DMS53 treated with DMSO at 0.1 percent for 48 hours (cell line): ENCODE data around the gene PKP1.

Experiments
- DNase-seq: peaks from one replicate; lab custom pipeline; 2025; ENCODE audit not compliant: unreplicated experiment; lab: John Stamatoyannopoulos, UW

Gene PKP1

DNA sequence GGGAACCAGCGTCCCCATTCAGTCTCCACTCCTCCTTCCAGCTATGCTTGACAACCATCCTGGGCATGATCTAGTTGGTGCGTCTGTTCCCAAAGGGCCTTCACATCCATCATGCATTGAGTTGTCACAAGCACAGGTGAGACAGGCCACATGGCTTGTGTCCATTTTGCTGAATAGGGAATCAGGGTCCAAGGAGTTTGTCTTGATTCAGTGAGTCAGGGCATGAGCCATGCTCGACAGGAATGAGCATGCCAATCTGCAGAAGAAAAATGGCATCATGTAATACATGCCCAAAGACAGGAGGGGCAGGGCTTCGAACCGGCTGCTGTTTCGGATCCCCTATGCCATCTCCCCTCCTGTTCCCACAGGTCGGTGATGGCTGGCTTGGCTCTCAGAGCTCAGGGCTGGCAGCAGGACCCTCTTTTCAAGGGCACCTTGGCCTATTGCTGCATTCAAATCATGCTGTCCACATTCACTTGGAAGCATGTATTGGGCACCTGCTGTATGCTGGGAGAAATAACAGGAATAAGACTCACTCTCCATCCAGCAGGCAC, 44.5 kb downstream of the PKP1 start:
- no peak for DNase-seq

DNA sequence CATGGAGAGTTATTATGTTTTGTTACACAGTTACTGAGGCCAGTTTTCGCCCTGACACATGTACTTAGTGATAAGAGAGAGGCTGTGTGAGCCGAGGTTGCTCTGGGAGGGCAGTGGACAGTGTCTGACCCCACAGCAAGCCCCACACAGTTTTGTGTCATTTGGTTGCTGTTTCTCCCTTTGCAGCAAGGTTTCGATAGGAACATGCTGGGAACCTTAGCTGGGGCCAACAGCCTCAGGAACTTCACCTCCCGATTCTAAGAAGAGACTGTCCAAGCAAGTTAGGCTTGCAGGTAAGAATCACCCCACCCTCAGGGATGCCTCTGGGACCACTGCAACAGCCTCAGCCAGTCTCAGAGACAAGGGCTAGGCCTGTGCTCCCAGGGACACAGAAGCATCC, 45.3 kb downstream of the PKP1 start:
- no peak for DNase-seq

DNA sequence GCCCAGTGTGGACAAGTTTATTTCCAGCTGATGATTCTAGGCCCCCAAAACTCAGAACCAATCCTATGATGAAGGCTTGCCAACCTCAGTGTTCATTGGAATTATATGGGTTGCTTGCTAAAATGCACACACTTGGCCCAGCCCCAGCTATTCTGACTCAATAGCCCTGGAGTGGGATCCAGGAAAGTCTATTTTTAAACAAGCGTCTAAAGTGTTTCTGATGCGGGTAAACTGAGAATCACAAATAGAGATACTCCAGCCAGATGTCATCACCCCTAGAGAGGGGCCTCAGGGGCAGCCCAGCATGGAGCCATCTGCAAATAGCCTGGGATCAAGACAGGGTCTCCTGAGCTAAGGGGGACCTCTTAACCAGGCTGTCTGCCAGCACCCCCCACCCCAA, 46.0 kb downstream of the PKP1 start:
- DNase-seq: no peak

DNA sequence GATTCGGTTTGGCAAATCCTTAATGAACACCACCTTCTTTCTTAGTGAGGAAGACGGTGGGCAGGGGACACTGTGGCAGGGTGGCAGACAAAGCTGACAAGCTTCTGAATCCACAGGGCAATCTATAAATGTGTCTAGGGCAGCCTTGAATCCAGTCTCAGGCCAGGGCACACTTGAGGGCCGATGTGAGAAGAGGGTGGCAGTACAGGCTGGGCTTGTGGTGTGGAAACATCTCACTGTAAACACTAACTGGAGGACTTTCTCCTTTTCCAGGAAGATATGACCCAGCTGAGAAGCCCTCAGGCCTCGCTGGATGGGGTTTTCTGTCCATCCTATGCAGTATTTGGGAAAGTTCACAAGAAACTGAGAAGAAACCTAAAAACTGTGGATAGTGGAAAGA, 46.5 kb downstream of the PKP1 start:
- no peak for DNase-seq

DNA sequence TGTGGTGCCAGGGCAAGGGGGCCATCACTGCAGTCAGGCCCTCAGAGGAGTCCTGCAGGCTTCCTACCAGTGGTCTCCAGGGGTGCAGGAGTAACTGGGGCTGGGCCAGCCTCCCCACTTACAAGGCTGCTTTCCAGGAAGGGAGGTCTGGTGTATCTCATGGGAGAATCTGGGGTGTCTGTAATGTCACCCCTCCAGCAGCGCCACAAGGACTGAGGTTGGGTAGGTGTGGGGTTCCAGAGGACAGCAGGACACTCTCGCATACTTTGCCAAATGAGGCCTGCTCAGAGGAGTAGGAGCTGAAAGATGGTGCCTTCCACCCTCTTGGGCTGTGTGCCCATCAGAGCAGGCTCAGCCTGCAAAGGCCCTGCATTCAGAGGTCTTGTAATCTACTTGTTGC, 47.2 kb downstream of the PKP1 start:
- DNase-seq: no peak

DNA sequence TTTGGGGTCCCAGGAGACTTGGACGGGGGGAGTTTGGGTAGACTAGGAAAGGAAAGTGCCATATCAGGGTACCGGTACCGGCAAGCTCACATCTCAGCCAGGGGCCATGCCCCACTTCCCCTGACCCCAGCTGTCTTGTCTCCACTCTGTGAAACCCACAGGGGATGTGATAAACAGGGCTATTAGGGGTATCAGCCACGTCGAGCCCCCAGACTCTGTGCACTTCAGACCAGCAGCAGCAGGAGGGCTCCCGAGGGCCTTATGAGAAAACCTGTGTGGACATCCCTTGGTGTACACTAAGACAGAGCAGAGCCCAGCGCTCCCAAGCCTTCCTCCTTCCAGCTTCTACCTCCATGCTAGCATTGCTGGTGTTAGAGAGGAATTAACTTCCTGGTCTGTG, 47.9 kb downstream of the PKP1 start:
- no peak for DNase-seq

DNA sequence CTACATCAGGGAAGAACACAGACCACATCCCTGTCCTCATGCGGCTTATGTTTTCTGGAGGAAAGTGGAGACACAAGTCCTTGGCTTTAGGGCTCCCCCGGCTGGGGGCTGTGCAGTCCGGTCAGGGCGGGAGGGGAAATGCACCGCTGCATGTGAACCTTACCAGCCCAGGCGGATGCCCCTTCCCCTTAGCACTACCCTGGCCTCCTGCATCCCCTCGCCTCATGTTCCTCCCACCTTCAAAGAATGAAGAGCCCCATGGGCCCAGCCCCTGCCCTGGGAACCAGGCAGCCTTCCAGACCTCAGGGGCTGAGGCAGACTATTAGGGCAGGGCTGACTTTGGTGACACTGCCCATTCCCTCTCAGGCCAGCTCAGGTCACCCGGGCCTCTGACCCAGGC, 48.7 kb downstream of the PKP1 start:
- no peak for DNase-seq

DNA sequence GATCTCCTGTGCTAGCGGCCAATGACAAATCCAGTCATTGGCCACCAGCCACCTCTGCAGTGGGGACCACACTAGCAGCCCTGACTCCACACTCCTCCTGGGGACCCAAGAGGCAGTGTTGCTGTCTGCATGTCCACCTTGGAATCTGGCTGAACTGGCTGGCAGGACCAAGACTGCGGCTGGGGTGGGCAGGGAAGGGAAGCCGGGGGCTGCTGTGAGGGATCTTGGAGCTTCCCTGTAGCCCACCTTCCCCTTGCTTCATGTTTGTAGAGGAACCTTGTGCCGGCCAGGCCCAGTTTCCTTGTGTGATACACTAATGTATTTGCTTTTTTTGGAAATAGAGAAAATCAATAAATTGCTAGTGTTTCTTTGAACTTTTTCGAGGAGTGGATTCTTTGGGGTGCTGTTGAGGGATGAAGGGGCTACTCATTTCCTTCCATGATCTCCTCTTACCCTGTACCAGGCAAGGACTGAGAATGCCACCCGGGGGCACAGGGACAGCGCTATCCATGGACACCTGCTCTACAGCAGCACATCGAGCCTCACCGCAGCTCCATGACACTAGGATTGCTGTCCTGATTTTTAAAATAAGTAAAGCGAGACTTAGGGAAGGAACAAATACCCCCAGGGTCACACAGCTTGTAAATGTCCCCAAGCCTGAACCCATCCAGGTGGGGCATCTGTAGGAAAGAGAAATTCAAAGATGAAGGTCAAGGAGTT, 49.5 kb downstream of the PKP1 start:
- DNase-seq: no peak

DNA sequence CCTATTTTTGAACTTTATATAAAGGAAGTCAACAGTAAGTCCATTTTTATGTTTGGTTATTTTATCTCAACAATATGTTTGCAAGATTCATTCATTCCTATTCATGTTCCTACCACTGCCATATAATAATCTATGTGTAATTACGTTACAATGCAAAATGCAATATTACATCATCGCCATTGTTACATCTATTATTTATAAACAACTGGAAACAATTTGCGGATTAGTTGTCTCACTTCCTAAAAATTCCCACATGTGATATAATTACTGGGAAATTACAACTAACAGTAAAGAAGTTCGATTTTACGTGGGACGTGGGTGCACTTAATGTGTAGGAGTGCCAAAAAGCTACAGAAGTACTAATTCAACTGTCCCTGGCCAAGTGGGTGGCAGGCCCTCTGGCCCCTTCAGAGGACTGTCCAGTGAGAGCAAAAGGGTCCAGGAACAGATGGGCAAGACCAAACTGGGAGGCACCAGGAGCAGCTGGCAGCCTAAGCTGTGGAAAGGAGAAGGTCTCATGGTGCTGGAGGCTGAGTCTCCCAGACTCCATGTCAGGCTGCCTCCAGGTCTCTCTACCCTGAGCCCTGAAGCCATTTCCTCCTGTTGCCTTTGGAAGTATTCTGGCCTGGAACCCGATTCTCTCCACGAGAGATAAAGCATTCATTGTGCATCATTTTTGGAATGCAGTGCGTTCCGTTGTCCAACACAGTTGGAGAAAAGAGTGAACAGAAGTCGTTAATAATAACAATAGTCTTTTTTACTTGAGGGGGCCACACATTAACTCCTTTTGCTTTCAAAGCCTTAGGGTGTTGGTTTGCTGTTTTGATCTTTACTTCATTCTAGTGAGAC, 51.2 kb downstream of the PKP1 start:
- no peak for DNase-seq

DNA sequence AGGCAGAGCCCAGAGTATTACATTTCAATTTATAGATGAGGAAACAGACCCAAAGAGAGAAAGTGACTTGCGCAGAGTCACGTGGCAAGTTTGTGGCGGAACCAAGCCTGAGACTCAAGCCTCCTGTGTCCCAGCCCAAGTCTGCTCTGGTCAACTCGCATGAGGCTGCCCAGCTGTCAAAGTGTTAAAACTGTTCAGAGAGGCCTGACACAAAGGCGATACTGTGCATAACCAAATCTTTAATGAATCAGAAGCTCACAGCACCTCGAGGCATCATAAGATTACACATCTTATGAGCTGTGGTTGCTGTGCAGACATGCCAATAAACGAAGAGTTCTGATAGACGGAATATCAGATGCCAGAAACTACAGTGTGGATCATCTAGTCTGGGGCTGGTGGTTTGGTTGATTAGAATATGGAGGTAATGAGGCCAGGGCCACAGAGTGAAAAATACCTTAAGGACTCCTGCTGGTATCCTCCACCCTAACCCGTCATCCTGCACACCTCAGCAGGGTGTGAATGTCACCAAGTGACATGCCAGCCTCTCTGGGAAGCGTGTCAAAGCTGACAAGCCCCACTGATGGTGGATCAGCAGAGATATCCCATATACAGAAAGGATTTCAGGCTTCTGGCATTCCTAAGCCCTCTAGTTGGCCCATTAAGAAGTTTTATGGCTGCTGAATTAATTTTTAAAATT, 52.0 kb downstream of the PKP1 start:
- no peak for DNase-seq

DNA sequence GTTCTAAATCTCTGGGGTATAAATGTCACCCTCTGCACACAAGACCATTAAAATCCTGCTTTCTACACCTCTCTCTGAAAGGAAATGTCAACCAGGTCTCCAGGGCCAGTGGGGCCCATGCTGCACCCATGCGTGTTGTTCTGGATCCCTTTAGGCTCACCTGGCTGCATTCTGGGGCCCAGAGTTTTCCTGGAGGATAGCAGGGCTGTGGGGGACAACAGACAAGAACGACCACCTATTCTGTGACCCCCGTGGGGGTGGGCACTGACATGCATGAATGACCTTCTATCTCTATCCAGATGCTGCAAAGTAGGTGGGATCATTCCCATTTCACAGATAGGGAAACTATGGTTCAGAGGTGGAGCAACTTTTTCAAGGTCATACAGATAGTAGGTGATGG, 52.6 kb downstream of the PKP1 start:
- DNase-seq: no peak

DNA sequence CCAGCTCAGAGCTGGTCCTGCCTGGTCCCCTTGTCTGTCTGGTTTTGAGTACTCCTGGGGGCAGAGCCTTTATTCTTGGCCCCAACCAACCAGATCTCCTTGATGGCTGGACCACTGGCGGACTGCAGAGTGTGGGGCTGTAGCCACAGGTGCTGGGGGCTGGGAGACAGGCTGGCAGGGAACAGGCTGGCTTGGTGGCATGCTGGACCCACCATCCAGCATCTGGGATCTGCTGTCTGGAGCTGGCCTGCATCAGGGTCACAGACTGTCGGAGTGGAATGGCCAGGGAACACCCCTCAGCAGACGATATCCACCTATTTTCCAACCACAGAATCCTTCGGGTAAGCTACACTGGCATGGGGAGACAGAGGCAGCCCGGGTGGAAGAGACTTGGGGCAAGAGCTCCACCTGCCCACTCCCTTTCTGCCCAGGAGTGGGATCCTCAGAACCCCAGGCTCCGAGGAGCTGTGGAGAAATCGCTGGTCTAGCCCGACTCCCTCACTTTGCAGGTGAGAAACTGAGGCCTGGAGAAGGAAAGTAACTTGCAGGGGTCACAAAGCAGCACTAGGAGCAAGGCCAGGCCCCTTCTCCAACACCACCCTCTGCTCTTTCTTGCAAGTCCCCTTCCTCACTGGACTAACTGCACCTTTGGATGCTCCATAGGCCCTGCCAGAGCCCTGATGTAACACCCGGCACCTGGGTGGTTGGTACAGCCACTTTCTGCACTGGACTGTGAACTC, 53.6 kb downstream of the PKP1 start:
- DNase-seq: no peak

DNA sequence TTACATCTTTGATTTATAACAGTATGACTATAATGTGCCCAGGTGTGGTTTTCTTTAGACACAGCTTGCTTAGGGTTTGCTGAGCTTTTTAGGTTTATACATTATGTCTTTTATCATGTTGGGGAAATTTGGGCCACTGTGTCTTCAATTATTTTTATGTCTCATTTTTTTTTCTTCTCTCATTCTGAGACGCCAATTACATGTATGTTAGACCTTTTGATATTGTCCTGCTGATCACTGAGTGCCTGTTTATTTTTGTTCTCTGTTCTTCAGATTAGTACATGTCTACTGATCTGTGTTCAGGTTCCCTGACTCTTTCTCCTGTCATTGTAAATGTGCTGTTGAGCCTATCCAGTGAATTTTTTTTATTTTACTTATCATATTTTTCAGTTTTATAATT, 58.1 kb downstream of the PKP1 start:
- DNase-seq: no peak

DNA sequence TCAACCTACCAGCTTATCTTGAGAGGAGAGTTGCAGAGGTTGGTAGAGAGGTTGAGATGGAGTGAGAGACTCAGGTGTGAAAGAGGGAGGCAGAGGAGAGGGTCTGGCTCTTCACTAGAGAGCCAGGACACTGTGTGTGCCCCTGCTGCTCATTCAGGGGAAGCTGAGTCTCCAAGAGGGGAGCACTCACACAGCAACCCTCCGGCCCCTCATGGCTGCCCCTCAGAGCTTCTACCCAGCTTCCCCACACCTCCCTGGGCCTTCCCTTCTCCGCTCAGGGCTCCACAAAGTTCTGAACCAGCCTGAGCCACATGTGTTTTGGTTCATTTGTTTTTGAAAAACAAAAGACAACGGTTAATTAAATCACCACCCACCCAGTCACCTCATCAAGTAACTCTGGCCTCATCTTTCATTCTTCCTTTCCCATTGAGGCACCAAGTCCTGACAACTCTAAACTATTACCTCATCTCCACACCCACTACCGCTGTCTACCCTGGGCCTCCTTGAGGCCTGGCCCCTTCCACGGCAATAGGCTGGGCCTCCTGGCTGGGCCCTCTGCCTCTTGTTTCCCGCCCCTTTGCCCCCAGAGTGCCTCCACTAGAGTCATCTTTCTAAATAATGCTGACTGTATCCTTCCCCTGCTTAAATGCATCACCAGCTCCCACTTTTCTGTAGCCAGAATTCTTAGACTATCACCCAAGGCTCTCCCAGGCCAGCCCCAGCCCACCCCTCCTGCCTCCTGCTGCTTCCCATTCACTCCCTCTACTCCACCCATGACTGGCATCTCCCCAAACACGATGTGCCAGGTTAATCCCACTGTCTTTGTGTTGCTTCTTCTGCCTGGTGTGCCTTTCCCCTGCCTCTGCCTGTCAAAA, 61.1 kb downstream of the PKP1 start:
- DNase-seq: no peak

DNA sequence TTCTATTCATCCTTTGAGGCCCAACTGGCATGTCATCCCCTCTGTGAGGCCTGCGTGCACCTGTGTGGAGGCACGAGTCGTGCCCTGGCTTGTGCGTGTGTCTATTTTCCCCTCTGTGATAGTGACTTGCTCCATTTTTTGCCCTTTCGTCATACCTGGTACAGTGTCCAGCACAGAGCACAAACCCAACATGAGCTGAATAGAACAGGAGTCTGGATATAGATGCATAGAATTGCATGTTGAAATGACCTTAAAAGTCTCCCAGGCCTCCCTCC, 61.7 kb downstream of the PKP1 start:
- no peak for DNase-seq

DNA sequence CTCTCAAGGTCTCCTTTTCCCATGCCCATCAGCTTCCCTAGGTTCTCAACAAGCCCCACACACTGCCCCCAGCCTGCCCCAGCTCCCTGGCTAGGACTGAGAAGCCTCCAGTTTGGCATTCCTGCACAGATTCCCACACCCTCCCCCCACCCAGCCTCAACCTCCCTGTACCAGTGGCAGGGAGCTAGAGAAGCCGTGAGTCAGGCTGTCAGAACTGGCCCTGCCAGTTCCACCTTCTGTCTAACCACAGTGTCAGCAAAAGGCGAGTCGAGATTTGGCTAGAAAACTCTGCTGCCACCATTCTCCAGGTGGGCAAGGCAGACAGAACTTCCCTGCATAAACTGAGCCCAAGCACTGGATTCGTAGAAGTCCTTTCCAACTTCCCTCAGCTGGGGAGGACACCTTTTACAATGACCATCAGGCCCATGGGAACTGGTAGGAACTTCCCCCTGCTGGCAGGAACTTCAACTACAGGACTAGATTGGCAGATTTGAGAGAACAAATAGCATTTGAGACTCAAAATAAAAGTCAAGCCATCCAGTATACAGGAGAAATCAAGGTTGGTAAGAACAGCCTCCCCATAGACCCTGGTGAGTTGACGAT, 63.1 kb downstream of the PKP1 start:
- peak; percentile 43 for DNase-seq

DNA sequence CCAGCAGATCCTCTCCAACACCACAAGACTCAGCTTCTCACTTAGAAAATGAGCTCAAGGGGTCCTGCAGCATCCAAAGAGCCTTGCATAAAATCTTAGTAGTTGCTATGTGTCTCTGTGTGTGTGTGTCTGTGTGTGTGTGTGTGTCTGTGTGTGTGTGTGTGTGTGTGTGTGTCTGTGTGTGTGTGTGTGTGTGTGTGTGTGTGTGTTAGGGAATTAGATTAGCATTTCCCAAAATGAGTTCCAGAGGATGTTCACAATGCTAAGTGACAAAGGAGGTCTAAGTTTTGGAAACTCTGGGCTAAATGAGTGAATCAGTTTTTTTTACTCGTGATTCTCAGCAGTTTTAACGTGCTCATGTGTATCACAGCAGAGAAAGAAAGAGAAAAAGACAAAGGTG, 63.7 kb downstream of the PKP1 start:
- DNase-seq: no peak

DNA sequence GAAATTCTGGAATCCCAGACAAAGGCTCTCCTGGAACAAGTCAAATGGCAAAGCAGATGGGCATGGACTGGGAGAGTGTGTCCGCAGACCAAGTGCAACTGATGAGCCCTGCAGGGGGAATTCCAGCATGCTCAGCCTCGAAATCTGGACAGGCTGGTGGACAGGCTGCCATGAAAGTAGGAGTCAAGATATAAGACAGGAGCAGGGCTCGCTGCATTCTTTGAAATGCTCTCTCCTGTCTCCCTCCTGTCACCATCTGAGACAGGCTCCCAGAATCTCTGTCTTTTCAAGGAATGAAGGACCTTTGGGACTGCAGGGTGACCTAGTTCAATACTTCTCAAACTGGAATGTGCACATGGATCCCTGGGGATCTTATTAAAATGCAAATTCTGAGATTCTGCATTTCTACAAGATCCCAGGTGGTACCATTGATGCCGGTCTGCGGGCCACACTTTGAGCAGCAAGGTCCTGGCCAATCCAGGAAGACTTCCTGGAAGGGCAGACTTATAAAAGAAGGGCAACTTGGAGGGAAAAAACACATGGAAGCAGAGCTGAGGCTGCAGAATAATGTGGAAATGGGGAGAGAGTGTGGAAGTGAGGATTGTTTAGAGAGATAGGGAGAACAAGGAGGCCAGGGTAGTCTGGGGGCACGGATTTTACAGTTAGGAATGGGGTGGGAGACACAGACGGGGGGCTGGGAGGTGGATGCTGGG, 64.3 kb downstream of the PKP1 start:
- DNase-seq: no peak

DNA sequence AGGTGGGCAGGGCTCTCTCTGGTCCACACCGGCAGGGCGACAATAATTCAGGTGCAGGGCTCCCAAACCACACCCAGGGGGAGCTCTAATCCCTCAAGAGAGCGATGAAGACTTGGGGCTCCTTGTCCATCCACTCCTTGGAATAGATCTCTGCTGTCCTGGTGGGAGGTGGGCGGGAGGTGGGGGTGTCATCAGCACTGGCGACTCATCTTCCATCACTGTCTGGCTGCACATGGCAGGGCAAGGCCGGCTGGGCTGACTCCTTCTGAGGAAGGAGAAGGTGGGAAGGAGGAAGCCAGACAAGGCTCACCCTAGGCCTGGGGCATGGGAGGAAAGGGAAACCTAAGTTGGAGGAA, 64.9 kb downstream of the PKP1 start:
- no peak for DNase-seq
